Raji (cell line): ENCODE results near the gene LAMP1.

Source experiments
- POLR2A ChIP-seq: IDR thresholded peaks from 2 replicates; pipeline ENCODE4 v1.6.1; 2011; ENCODE audit warnings: low read depth, low read length, control low read depth; ENCODE audit not compliant: insufficient read depth

The LAMP1 gene

GRCh38 chr13:113342820-113343691 is 46.0 kb downstream of the LAMP1 start:
- TF ChIP-seq POLR2A: no peak

- no peak for TF ChIP-seq POLR2A
Observed at GRCh38 chr13:113343692-113343968, 46.6 kb downstream of the LAMP1 start.

- no peak for TF ChIP-seq POLR2A
Observed at GRCh38 chr13:113345486-113345885, 48.4 kb downstream of the LAMP1 start.

- TF ChIP-seq POLR2A: no peak
Observed at GRCh38 chr13:113348591-113348990, 51.6 kb downstream of the LAMP1 start.

GRCh38 chr13:113349050-113349449 is 52.0 kb downstream of the LAMP1 start:
- no peak for TF ChIP-seq POLR2A

GRCh38 chr13:113349491-113349890 is 52.5 kb downstream of the LAMP1 start:
- no peak for TF ChIP-seq POLR2A

- no peak for TF ChIP-seq POLR2A
Observed at GRCh38 chr13:113350065-113350937, 53.3 kb downstream of the LAMP1 start.

- TF ChIP-seq POLR2A: no peak
Observed at GRCh38 chr13:113350938-113351335, 53.9 kb downstream of the LAMP1 start.

GRCh38 chr13:113351514-113352026 is 54.5 kb downstream of the LAMP1 start:
- no peak for TF ChIP-seq POLR2A

- TF ChIP-seq POLR2A: no peak
Observed at GRCh38 chr13:113353254-113353653, 56.2 kb downstream of the LAMP1 start.

GRCh38 chr13:113354831-113355610 is 58.0 kb downstream of the LAMP1 start:
- TF ChIP-seq POLR2A: no peak

GRCh38 chr13:113355621-113356020 is 58.6 kb downstream of the LAMP1 start:
- no peak for TF ChIP-seq POLR2A

- TF ChIP-seq POLR2A: no peak
Observed at GRCh38 chr13:113356596-113356995, 59.6 kb downstream of the LAMP1 start.

GRCh38 chr13:113357529-113357928 is 60.5 kb downstream of the LAMP1 start:
- no peak for TF ChIP-seq POLR2A

GRCh38 chr13:113358653-113359190 is 61.7 kb downstream of the LAMP1 start:
- TF ChIP-seq POLR2A: no peak
